AG09319 (cell line): ENCODE results near the gene REC8.
"Not testable (repeated sequence)": the region's sequence is repeated elsewhere in the genome, so short reads cannot be mapped to it uniquely, and the experiment has no call there.

Experiments used
- DNase-seq: peaks from one replicate; pipeline ENCODE4 v3.0.0-alpha.2; 2010; ENCODE audit warnings: low read depth; ENCODE audit errors: extremely low read depth
- CTCF ChIP-seq: IDR thresholded peaks from 2 replicates; pipeline ENCODE4 v1.5.1; 2011; ENCODE audit warnings: low read depth, mild to moderate bottlenecking, inconsistent platforms, low read length, moderate library complexity

REC8 gene

DNA sequence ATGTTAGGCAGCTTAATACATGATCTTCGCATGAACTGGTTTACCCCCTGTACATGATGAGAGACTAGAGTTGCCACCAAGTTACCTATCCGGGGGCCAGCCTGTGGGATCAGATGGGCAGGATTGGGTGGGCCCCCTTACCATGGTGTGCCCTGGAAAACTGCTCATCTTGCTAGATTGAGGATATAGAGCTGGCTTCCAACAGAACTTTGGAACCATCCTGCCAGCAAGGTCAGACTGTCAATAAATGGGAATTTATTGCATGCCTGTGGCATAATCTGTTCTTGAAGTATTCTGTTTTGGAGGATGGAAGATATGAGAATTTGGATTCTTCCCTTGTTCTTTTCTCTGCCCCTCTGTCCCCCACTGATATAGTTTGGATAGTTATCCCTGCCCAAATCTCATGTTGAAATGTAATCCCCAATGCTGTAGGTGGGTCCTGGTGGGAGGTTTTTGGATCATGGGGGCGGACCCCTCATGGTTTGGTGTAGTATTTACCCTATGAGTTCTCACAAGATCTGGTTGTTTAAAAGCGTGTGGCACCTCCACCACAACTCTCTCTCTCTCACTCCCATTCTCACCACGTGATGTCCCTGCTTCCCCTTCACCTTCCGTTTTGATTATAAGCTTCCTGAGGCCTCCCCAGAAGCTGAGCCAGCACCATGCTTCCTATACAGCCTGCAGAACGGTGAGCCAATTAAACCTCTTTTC, 27.1 kb downstream of the REC8 start:
- DNase-seq = no peak
- TF ChIP-seq CTCF = no peak

GRCh38 chr14:24202538-24202937, 30.7 kb downstream of the REC8 start:
- DNase-seq = not testable (repeated sequence)

DNA sequence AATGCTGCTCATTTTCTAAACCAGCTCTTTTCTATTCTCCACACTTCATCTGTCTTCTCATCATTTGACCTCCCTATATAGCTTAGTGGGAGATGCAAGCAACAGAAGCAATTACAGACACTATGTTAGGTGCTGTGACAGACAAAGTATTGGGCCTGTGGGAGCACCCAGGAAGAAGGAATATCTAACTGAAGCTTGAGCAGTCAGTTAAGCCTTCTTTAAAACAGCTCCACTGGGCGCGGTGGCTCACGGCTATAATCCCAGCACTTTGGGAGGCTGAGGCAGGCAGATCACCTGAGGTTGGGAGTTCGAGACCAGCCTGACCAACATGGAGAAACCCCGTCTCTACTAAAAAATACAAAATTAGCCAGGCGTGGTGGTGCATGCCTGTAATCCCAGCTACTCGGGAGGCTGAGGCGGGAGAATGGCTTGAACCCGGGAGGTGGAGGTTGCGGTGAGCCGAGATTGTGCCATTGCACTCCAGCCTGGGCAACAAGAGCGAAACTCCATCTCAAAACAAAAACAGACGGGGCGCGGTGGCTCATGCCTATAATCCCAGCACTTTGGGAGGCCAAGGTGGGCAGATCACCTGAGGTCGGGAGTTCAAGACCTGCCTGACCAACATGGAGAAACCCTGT, 31.5 kb downstream of the REC8 start:
- DNase-seq = not testable (repeated sequence)

DNA sequence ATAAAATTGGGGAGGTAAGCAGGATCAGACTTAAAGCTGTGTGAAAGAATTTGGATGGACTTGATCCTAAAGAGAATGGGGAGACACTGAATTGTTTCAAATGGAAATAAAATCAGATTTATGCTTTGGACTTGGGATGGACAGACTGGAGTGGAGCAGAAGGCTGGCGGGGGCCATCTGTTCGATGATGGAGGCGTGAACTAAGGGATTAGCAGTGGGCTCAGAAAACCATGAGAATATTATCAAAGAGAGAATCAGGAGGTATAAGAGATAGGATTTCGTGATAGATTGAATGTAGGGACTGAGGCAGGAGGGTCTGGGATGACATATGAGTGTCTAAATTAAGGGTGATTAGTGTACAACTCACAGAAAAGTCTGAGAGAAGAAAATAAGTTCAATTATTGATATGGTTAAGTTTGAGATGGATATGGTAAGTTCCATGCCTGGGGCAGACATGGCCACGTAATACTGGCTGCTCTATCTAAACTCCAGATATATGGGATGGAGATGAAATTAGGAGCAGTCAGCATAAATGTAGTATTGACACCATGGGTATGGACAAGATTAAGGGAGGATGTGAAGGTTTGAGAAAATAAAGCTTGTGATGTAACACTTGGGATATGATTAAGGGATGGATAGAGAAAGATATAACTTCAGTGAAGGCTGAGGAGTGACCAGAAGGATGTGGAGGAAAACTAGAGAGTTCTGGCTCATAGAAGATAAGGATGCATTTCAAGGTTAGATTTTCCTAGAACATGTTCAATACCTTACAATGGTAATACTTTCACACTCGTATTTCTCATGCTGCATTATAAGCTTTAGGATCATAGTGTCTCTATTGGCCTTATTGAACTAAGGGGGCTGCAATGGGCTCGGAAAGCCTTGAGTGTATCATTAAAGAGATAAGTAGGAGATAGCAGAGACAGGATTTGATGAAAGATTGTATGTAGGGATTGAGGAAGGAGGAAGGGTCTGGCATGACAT, 32.6 kb downstream of the REC8 start:
- no peak for DNase-seq
- no peak for TF ChIP-seq CTCF

DNA sequence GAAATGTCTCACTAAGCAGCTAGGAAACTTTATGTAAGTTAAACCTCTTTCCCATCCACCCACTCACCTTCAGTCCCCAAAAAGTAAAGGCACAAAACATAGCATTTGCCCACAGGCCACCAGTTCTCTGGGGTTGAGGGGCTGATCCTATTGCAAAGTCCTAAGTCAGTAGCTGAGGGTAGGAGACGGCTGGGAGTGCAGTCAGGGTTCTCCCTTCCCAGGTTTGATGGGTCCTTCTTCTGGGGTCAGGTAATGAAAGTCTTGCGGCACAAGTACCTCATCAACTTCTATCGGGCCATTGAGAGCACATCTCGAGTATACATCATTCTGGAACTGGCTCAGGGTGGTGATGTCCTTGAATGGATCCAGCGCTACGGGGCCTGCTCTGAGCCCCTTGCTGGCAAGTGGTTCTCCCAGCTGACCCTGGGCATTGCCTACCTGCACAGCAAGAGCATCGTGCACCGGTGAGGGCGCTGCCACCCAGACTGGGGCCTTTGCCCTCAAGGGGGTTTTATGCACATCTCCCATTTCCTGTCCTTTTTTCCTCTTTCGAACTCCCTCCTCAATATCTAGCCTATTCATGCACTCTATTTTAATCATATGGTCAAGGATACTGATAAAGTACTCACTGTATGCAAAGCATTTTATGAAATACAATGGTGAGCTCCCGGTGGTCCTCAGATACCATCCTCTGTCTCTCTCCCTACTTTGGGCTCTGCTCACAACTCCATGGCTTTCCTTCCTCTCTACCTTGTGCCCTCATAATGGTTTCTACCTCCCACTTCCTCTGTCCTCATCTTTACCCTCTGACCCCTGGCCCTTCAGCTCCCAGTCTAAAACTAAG, 34.6 kb downstream of the REC8 start:
- TF ChIP-seq CTCF = no peak

DNA sequence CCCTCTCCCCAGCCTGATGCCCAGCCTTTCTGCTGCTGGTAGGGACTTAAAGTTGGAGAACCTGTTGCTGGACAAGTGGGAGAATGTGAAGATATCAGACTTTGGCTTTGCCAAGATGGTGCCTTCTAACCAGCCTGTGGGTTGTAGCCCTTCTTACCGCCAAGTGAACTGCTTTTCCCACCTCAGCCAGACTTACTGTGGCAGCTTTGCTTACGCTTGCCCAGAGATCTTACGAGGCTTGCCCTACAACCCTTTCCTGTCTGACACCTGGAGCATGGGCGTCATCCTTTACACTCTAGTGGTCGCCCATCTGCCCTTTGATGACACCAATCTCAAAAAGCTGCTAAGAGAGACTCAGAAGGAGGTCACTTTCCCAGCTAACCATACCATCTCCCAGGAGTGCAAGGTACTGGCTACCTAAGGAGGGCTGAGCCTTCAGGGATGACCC, 35.2 kb downstream of the REC8 start:
- no peak for DNase-seq

More for the DNA sequence above, 34.6 kb downstream of the REC8 start:
- no peak for DNase-seq

DNA sequence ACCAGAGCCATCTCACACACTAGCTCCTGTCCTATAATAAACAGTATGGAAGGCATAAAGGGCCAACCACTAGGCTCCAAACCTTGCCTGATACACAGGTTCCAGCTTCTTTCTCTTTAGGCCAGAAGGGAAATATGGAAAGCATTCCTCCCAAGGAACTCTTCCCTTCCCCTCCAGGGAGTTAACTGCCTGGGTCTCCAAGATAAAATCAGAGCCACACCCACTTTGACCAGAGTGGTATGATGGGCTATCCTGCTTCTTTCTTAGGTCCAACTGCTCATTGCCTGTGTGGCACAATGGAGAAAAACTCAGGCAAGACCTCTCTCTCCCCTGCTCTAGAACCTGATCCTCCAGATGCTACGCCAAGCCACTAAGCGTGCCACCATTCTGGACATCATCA, 35.7 kb downstream of the REC8 start:
- TF ChIP-seq CTCF = no peak
- no peak for DNase-seq

More for the DNA sequence above, 35.2 kb downstream of the REC8 start:
- TF ChIP-seq CTCF = no peak
